GM12878 (cell line): ENCODE measurements around the gene ENPP6. TPM values are rescaled to one million over a fixed set of nuclear protein-coding genes. Genes with fewer than 3 reads are reported as not detected.

Experiments used
- ATAC-seq: fragments of 200-7000 bp; cut with Tn5 transposase; 3 replicates; pipeline ENCODE4 v1.9.1; 2020; ENCODE audit warnings: mild to moderate bottlenecking, moderate library complexity
- BruUV-seq: library from RNA; stranded (reverse); fragments of 400-500 nt; replicated peaks from 2 replicates; lab custom pipeline; 2021; lab: Mats Ljungman, UMichigan
- CTCF ChIA-PET: fragments of 300-600 bp; sonication (Branson Sonifier 250); formaldehyde crosslinking; extraction: SDS; loops from one replicate; lab custom pipeline; 2021; ENCODE audit warnings: inconsistent platforms; lab: Yijun Ruan, JAX
- POLR2A ChIA-PET: fragments of 350-600 bp; formaldehyde crosslinking; extraction: SDS; loops from one replicate; lab custom pipeline; 2021; ENCODE audit warnings: inconsistent platforms; lab: Charles Lee
- RAD21 ChIA-PET: fragments of 300-600 bp; sonication (Branson Sonifier 250); formaldehyde crosslinking; loops from one replicate; lab custom pipeline; 2023; ENCODE audit warnings: antibody characterized with exemption; ENCODE audit not compliant: unreplicated experiment; lab: Charles Lee
- SMC1A ChIA-PET: fragments of 300-600 bp; sonication (Branson Sonifier 250); formaldehyde crosslinking; loops from one replicate; lab custom pipeline; 2023; ENCODE audit not compliant: unreplicated experiment, uncharacterized antibody; lab: Charles Lee
- DNase-seq: peaks from one replicate; pipeline ENCODE4 v3.0.0-alpha.2; 2011; ENCODE audit warnings: low read depth, low spot score
- FAIRE-seq: peaks from 3 replicates; lab custom pipeline; 2011; peaks lifted over from hg19 to GRCh38; lab: Jason Lieb, UNC
- H2AFZ ChIP-seq: 2 replicates; pipeline ENCODE4 v1.6.0; 2011; ENCODE audit warnings: low read depth, low read length, control low read depth; ENCODE audit not compliant: control insufficient read depth
- H3K27ac ChIP-seq: 2 replicates; pipeline ENCODE4 v1.5.1; 2011; ENCODE audit warnings: control low read depth; ENCODE audit not compliant: control insufficient read depth, insufficient read depth
- H3K27me3 ChIP-seq, 2 experiments: replicated peaks in 1 of 2; 2 replicates each; pipeline versions ENCODE4 v1.6.0 to v1.6.1; 2011; ENCODE audit warnings: low read length in 1 of 2; ENCODE audit not compliant: control insufficient read depth in 2 of 2, insufficient read depth in 2 of 2
- H3K36me3 ChIP-seq, 2 experiments: 2 replicates each; pipeline ENCODE4 v1.5.1; 2011; ENCODE audit warnings: low read length in 1 of 2; ENCODE audit not compliant: control insufficient read depth in 2 of 2, insufficient read depth in 2 of 2
- H3K4me1 ChIP-seq: 2 replicates; pipeline ENCODE4 v1.6.1; 2011; ENCODE audit warnings: mild to moderate bottlenecking, low read length, moderate library complexity, mixed read lengths; ENCODE audit not compliant: control insufficient read depth, insufficient read depth
- H3K4me2 ChIP-seq: 2 replicates; pipeline ENCODE4 v1.6.0; 2011; ENCODE audit warnings: control low read depth; ENCODE audit not compliant: control insufficient read depth, insufficient read depth
- H3K4me3 ChIP-seq: fragments of 200-600 bp; sonication (generic); 2 replicates; pipeline ENCODE4 v1.5.1; 2016
- H3K79me2 ChIP-seq: 2 replicates; pipeline ENCODE4 v1.6.0; 2011; ENCODE audit warnings: low read length; ENCODE audit not compliant: control insufficient read depth, insufficient read depth
- H3K9ac ChIP-seq: 2 replicates; pipeline ENCODE4 v1.8.0; 2011; ENCODE audit warnings: low read length, control low read depth, mixed read lengths; ENCODE audit not compliant: control insufficient read depth, insufficient read depth
- H3K9me3 ChIP-seq: replicated peaks from 3 replicates; pipeline ENCODE4 v1.5.1; 2011; ENCODE audit warnings: mild to moderate bottlenecking, low read length; ENCODE audit not compliant: control insufficient read depth, insufficient read depth
- H4K20me1 ChIP-seq: 2 replicates; pipeline ENCODE4 v1.6.0; 2011; ENCODE audit not compliant: control insufficient read depth, insufficient read depth
- ATF3 ChIP-seq: IDR thresholded peaks from 2 replicates; pipeline ENCODE4 v1.6.1; 2011; ENCODE audit warnings: low read depth, mild to moderate bottlenecking, low read length, moderate library complexity, borderline replicate concordance; ENCODE audit errors: extremely low read depth
- BCL11A ChIP-seq: IDR thresholded peaks from 2 replicates; pipeline ENCODE4 v1.6.1; 2011; ENCODE audit warnings: low read depth, low read length
- GATAD2B ChIP-seq: fragments of 450-650 bp; conservative IDR thresholded peaks from 2 replicates; pipeline ENCODE4 v1.6.1; 2017; ENCODE audit warnings: low read depth, mild to moderate bottlenecking, moderate library complexity
- HCFC1 ChIP-seq: fragments of 150-350 bp; IDR thresholded peaks from 2 replicates; pipeline ENCODE4 v1.6.1; 2014; ENCODE audit warnings: low read length
- KAT2A ChIP-seq: conservative IDR thresholded peaks from 2 replicates; pipeline ENCODE4 v1.6.1; 2011; ENCODE audit warnings: low read depth, low read length; ENCODE audit not compliant: control insufficient read depth
- KLF5 ChIP-seq: fragments of 450-650 bp; IDR thresholded peaks from 2 replicates; pipeline ENCODE4 v1.6.1; 2014; ENCODE audit warnings: mild to moderate bottlenecking; ENCODE audit not compliant: partially characterized antibody
- NFXL1 ChIP-seq: fragments of 450-650 bp; IDR thresholded peaks from 2 replicates; pipeline ENCODE4 v1.6.1; 2017; ENCODE audit warnings: antibody characterized with exemption, mild to moderate bottlenecking, borderline replicate concordance
- NR2F1 ChIP-seq: fragments of 450-650 bp; conservative IDR thresholded peaks from 2 replicates; pipeline ENCODE4 v1.6.1; 2017; ENCODE audit warnings: mild to moderate bottlenecking
- POU2F2 ChIP-seq: IDR thresholded peaks from 3 replicates; pipeline ENCODE4 v1.6.1; 2011; ENCODE audit warnings: low read depth, mild to moderate bottlenecking, low read length, borderline replicate concordance
- SUPT20H ChIP-seq: IDR thresholded peaks from 2 replicates; pipeline ENCODE4 v1.6.1; 2011; ENCODE audit warnings: low read depth, mild to moderate bottlenecking, low read length, moderate library complexity, borderline replicate concordance; ENCODE audit not compliant: control insufficient read depth
- ZBTB33 ChIP-seq: fragments of 450-650 bp; IDR thresholded peaks from 2 replicates; pipeline ENCODE4 v1.6.1; 2017; ENCODE audit warnings: mild to moderate bottlenecking
- WGBS: methylation state at CpG from one replicate; pipeline ENCODE4 v1.1.6; 2016; ENCODE audit warnings: low lambda C conversion rate; ENCODE audit not compliant: insufficient replicate concordance, insufficient coverage; ENCODE audit errors: missing lambda C conversion rate; 5-methylcytosine and 5-hydroxymethylcytosine counted together
- in situ Hi-C: fragments of 300-500 bp; cut with MboI; formaldehyde crosslinking; loops from 9 replicates; pipeline ENCODE4 v1.14.3; 2018; ENCODE audit warnings: mixed read lengths
- intact Hi-C: fragments of 100-400 bp; cut with micrococcal nuclease; formaldehyde crosslinking; loops from one replicate; pipeline ENCODE4 v1.14.2; 2022; ENCODE audit not compliant: unreplicated experiment
- polyA plus RNA-seq, 11 experiments: library from polyadenylated mRNA; depleted of rRNA in 4 of 11; unstranded in 6 of 11; stranded (reverse) in 5 of 11; fragments of >200 nt; fragmentation: Nextera tagmentation in 4 of 11; fragmentation: Illumina TruSeq in 1 of 11; extraction: Ambion mirVana in 4 of 11; extraction: Trizol in 1 of 11; gene quantifications; 1 replicate in 1 of 11; 2 replicates in 10 of 11; pipeline versions ENCODE4 v1.2.1 to v1.2.3, GENCODE V29; 2011 to 2016; ENCODE audit warnings: inconsistent platforms in 2 of 11, missing spikeins in 2 of 11, low read depth in 1 of 11
- total RNA-seq, 4 experiments: library from RNA; depleted of rRNA in 3 of 4; stranded (reverse); fragments of >200 nt in 3 of 4; fragmentation: Illumina TruSeq in 1 of 4; extraction: Trizol in 1 of 4; gene quantifications; 2 replicates each; pipeline versions ENCODE4 v1.2.1 to v1.2.3, GENCODE V29; 2013 to 2021
- TF ChIP-seq, protein P1 (sequence below): IDR thresholded peaks from 2 replicates; pipeline ENCODE4 v1.6.1; 2012; ENCODE audit warnings: mild to moderate bottlenecking, low read depth, low read length

Gene ENPP6
- total and polyA plus RNA-seq, 10 of the 15 experiments (the other 5 are each of a cell fraction or from before 2014, with no cell fraction given): 0.04 to 1.0 (median 0.44) TPM; not detected in 1

GRCh38 chr4:184255871-184256642 is 38.4 kb upstream of the ENPP6 start (continued):
- TF ChIP-seq POU2F2 (no peak), SUPT20H (no peak), ATF3 (no peak), GATAD2B (no peak)

DNA sequence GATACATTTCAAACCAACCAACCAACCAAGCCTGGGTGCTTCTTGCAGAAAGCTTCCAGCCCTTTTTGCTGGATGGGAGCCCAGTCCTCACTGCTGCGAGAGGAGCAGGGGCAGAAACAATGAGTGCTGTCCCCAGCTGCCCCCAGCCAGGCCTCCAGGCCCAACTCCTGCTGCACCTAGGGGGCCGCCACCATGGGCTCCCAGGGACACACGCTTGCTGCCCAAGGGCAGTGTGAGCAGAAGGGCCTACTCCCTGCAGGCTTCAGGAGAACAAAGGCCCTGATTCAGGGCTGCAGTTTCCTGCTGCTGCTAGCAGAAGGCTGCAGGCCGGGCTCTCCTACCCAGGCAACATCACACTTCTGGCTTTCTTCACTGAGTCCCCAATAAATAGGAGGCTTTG is 37.7 kb upstream of the ENPP6 start:
- ATAC-seq: no peak
- POLR2A ChIA-PET: no interaction called here
- no TSS peak for BruUV-seq
- Histone ChIP-seq H4K20me1 (no peaks in the 10 kb centered on the region), H3K79me2 (no peaks in the 10 kb centered on the region), H3K4me3 (no peak overlapping the region), H3K9ac (no peak overlapping the region), H2AFZ (no peak overlapping the region), H3K4me2 (no peak overlapping the region), H3K27me3 (no peaks in the 10 kb centered on the region), H3K9me3 (no peaks in the 10 kb centered on the region; the same call in 2 of the 3 replicates), H3K27ac (no peak overlapping the region), H3K36me3 (no peaks in the 10 kb centered on the region), H3K4me1 (no peaks in the 10 kb centered on the region)
- RAD21 ChIA-PET: no interaction called here
- FAIRE-seq: no peak
- intact Hi-C loops: no loop called here
- in situ Hi-C loops: no loop called here
- SMC1A ChIA-PET: no interaction called here
- DNase-seq: no peak
- CTCF ChIA-PET: interaction anchor here (1.2 to 5.4 kb wide), 2 partner anchors 9 kb away, joined by 3 to 40 read pairs; no protein-coding TSS in a partner anchor
- 86% methylated on average over 4 of the region's 4 CpGs for WGBS
- TF ChIP-seq ZBTB33 (no peak), NFXL1 (no peak), KLF5 (no peak), KAT2A (no peak), NR2F1 (no peak), HCFC1 (no peak), BCL11A (no peak)
- TF ChIP-seq, protein P1, sequence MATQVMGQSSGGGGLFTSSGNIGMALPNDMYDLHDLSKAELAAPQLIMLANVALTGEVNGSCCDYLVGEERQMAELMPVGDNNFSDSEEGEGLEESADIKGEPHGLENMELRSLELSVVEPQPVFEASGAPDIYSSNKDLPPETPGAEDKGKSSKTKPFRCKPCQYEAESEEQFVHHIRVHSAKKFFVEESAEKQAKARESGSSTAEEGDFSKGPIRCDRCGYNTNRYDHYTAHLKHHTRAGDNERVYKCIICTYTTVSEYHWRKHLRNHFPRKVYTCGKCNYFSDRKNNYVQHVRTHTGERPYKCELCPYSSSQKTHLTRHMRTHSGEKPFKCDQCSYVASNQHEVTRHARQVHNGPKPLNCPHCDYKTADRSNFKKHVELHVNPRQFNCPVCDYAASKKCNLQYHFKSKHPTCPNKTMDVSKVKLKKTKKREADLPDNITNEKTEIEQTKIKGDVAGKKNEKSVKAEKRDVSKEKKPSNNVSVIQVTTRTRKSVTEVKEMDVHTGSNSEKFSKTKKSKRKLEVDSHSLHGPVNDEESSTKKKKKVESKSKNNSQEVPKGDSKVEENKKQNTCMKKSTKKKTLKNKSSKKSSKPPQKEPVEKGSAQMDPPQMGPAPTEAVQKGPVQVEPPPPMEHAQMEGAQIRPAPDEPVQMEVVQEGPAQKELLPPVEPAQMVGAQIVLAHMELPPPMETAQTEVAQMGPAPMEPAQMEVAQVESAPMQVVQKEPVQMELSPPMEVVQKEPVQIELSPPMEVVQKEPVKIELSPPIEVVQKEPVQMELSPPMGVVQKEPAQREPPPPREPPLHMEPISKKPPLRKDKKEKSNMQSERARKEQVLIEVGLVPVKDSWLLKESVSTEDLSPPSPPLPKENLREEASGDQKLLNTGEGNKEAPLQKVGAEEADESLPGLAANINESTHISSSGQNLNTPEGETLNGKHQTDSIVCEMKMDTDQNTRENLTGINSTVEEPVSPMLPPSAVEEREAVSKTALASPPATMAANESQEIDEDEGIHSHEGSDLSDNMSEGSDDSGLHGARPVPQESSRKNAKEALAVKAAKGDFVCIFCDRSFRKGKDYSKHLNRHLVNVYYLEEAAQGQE: no peak
